ENCODE measurements around the gene MRPL21.

Gene MRPL21

GRCh38 chr11:68912254-68912653 lies 8.6 kb upstream of the MRPL21 start:
- Histone ChIP-seq H3K9me2 (replicated peaks; ENCODE audit: insufficient read depth, low read length) (no peaks in the 10 kb centered on the region), H3K27me3 (replicated peaks; ENCODE audit: insufficient read depth, low read length) (no peaks in the 10 kb centered on the region), H3K4me1 (ENCODE audit: low read length) (no peaks in the 10 kb centered on the region), H3F3A (ENCODE audit: insufficient read depth, low read length) (no peaks in the 10 kb centered on the region), H3K4me3 (ENCODE audit: low read length) (no peak overlapping the region), H3K4me2 (ENCODE audit: low read depth, low read length) (no peak overlapping the region), H3K9ac (ENCODE audit: low read length) (no peak overlapping the region), H3K36me3 (replicated peaks; ENCODE audit: insufficient read depth, low read length) (no peaks in the 10 kb centered on the region; the same call in 1 of the 2 replicates), H3K27ac (ENCODE audit: low read length) (no peak overlapping the region), H3K79me2 (ENCODE audit: low read length) (0 out of 2 replicates have a peak, but pooled peaks cover under 1% of the 10 kb centered on the region), H4K20me1 (ENCODE audit: insufficient read depth, low read length) (no peaks in the 10 kb centered on the region), H3K9me3 (replicated peaks; ENCODE audit: insufficient read depth, low read length) (no peaks in the 10 kb centered on the region), H2AFZ (ENCODE audit: low read length) (no peak overlapping the region)
- TF ChIP-seq CTCF (IDR thresholded peaks at IDR 0.05; ENCODE audit: low read length): no peak
- TF ChIP-seq EZH2 (optimal IDR thresholded peaks at IDR 0.05; ENCODE audit: low read depth, low read length): no peak
- no peak for TF ChIP-seq EZH2phosphoT487 (IDR thresholded peaks at IDR 0.05; ENCODE audit: low read length)
- DNase-seq: no peak

GRCh38 chr11:68911731-68912130 lies 8.1 kb upstream of the MRPL21 start:
- H3K27ac ChIP-seq (ENCODE audit: low read length): no peak overlapping the region
- DNase-seq: no peak
- H3K36me3 ChIP-seq (replicated peaks; ENCODE audit: insufficient read depth, low read length): no peaks in the 10 kb centered on the region; the same call in 1 of the 2 replicates
- no peak overlapping the region for H3K4me3 ChIP-seq (ENCODE audit: low read length)
- no peaks in the 10 kb centered on the region for H3K4me1 ChIP-seq (ENCODE audit: low read length)
- no peak overlapping the region for H3K4me2 ChIP-seq (ENCODE audit: low read depth, low read length)
- TF ChIP-seq EZH2 (optimal IDR thresholded peaks at IDR 0.05; ENCODE audit: low read depth, low read length) (no peak), CTCF (IDR thresholded peaks at IDR 0.05; ENCODE audit: low read length) (no peak), EZH2phosphoT487 (IDR thresholded peaks at IDR 0.05; ENCODE audit: low read length) (no peak)
- H4K20me1 ChIP-seq (ENCODE audit: insufficient read depth, low read length): no peaks in the 10 kb centered on the region
- no peak overlapping the region for H2AFZ ChIP-seq (ENCODE audit: low read length)
- no peaks in the 10 kb centered on the region for H3K9me2 ChIP-seq (replicated peaks; ENCODE audit: insufficient read depth, low read length)
- no peak overlapping the region for H3K9ac ChIP-seq (ENCODE audit: low read length)
- no peaks in the 10 kb centered on the region for H3K27me3 ChIP-seq (replicated peaks; ENCODE audit: insufficient read depth, low read length)
- 0 out of 2 replicates have a peak, but pooled peaks cover 4% of the 10 kb centered on the region for H3K79me2 ChIP-seq (ENCODE audit: low read length)
- no peaks in the 10 kb centered on the region for H3F3A ChIP-seq (ENCODE audit: insufficient read depth, low read length)
- H3K9me3 ChIP-seq (replicated peaks; ENCODE audit: insufficient read depth, low read length): no peaks in the 10 kb centered on the region

- H4K20me1 ChIP-seq (ENCODE audit: insufficient read depth, low read length): no peaks in the 10 kb centered on the region
- H3K79me2 ChIP-seq (ENCODE audit: low read length): peaks cover 7% of the 10 kb centered on the region
- no peaks in the 10 kb centered on the region for H3F3A ChIP-seq (ENCODE audit: insufficient read depth, low read length)
- TF ChIP-seq CTCF (IDR thresholded peaks at IDR 0.05; ENCODE audit: low read length) (no peak), EZH2phosphoT487 (IDR thresholded peaks at IDR 0.05; ENCODE audit: low read length) (no peak), EZH2 (optimal IDR thresholded peaks at IDR 0.05; ENCODE audit: low read depth, low read length) (no peak)
- DNase-seq: no peak
- H3K9me3 ChIP-seq (replicated peaks; ENCODE audit: insufficient read depth, low read length): no peaks in the 10 kb centered on the region
- no peaks in the 10 kb centered on the region for H3K9me2 ChIP-seq (replicated peaks; ENCODE audit: insufficient read depth, low read length)
- H3K4me1 ChIP-seq (ENCODE audit: low read length): no peaks in the 10 kb centered on the region
- H2AFZ ChIP-seq (ENCODE audit: low read length): no peak overlapping the region
- no peak overlapping the region for H3K27ac ChIP-seq (ENCODE audit: low read length)
- no peak overlapping the region for H3K4me3 ChIP-seq (ENCODE audit: low read length)
- no peaks in the 10 kb centered on the region; the same call in 1 of the 2 replicates for H3K36me3 ChIP-seq (replicated peaks; ENCODE audit: insufficient read depth, low read length)
- H3K27me3 ChIP-seq (replicated peaks; ENCODE audit: insufficient read depth, low read length): no peaks in the 10 kb centered on the region
- H3K9ac ChIP-seq (ENCODE audit: low read length): no peak overlapping the region
- no peak overlapping the region for H3K4me2 ChIP-seq (ENCODE audit: low read depth, low read length)
Measured at GRCh38 chr11:68910965-68911364, 7.3 kb upstream of the MRPL21 start.

Measured in MM.1S (cell line).